Fibroblast of upper back skin (primary cell): Measurements from ENCODE around the gene CDCA4.

ENCODE experiments used
- DNase-seq: peaks from one replicate; pipeline ENCODE4 v3.0.0-alpha.2; 2013

CDCA4 gene

GRCh38 chr14:104984056-104984894, 36.6 kb downstream of the CDCA4 start:
- DNase-seq = no peak

DNA sequence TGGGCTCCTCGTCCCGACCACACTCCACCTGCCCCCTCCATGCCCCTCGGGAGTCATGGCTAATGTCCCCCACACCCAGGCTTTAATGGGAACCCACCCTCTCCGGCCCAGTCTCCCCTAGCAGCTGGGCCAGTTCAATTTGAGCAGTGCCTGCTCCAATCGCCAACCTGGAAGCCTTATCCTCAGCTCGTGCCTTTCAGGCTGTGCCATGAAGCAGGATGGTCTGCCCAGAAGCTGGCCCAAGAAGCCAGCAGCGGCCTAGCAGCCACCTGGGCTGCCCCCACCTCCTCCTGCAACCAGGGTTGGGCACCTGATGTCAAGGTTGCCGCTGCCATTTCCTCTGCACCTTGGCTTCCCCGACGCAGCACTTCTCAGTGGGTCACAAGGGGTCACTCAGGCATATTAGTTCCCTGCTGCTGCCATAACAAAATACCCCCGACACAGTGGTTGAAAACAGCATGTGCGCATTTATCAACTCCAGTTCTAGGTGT, 37.6 kb downstream of the CDCA4 start:
- no peak for DNase-seq

DNA sequence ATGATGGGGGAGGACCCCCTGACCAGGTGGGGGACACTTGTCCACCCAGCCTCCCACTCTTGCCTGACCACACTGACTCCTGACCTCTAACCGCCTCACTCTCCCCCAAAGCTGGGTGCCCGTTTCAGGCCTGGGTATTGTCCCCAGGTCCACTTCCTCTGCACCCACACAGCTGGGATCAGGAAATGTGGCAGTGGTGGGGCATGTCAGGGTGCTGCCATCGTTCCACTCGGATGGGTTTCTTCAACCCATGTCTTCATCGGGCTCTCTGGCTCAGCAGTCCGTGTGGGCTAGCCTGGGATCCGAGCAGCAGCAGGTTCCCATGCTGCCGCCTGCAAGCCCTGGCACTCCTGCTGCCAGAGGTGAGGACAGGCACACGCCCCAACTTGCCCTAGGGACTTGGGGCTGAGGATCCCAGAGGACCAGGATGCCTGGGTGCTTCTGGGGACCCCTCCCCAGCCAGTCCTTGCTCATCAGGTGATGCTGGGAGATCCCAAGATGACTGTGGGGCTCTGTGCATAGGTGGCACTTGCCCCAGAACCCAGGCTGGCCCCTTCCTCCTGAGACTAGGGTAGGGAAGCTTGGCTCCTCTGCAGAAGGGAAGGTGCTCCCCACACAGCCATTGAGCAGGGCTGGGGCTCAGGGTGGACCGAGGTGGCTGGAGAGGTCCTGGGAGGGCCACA, 38.2 kb downstream of the CDCA4 start:
- DNase-seq = no peak

- no peak for DNase-seq
Observed at GRCh38 chr14:104981699-104982541, 39.0 kb downstream of the CDCA4 start.

GRCh38 chr14:104980611-104981531, 40.0 kb downstream of the CDCA4 start:
- DNase-seq = no peak

DNA sequence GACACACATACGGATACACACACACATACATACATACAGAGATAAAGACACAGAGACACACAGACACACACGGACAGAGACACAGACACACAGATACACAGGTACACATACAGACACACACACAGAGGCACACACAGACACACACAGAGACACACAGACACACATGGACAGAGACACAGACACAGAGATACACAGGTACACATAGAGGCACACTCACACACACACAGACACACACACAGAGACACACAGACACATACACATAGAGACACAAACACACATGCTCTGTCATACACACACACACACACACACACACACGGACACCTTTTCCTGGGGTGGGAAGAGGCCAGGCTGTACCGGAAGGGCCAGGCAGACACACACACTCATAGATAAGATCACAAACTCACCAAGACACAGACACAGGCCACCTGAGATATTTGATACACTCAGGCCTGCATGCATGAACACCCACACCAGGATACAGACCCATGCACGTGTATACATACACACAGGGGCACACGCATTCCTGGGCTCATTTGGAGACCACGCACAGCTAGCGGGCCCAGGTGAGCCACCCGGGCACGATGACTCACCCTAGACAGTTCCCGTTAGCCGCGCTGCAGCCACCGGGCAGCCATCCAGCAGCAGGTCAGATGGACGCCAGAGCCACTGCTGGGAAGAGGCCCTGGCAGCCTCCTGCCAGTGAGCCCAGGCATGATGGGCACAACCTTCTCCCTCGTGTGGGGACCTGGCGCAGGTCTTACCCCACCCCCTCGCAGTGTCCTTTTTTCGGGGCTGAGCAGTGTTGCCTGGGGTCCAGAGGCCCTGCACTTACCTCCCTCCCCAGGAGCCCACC, 40.9 kb downstream of the CDCA4 start:
- DNase-seq = no peak

GRCh38 chr14:104978746-104979691, 41.9 kb downstream of the CDCA4 start:
- no peak for DNase-seq

DNA sequence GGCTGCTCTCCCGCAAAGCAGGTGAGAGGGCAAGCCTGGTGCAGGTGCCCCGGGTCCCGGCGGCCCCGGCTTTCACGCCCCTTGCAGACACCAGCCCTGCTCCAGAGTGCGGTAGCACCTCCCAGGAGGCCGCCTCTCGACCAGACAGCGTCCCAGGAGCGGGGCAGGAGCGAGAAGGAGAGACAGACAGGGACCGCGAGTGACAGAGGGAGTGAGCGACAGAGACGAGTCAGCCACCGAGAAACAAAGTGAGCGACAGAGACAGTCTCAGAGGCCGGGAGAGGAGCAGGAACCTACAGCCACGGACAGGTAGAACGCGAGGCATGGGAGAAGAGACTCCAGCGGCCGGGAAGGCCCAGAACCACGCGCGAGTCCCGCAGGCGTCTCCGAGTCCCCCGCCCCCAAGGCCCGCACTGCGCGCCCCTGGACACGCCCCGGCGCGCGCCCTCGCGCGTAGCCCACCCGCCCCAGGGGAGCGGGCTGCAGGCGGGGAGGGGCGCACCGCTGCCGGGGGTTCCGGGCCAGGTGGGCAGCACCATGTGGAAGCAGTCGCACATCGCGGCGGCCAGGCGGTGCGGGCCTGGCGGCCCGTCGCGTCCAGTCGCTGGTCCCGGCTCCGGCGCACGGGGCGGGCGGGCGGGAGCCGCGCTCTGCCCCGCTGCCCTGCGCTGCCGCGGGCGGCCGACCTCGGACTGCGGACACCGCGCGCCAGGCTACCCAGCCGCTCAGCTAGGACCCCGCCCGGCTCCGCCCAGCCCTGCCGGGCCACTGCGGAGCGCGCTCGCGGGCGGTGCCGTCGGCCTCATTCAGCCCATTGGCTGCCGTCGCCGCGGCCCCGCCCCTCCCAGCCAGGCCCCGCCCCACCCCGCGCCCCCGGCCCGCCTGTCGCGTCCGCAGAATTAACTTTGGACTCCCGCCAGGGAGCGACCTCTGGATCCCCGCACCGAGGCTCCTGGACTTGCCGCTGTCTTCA, 42.9 kb downstream of the CDCA4 start, which contains the start of gene AHNAK2:
TSS of gene AHNAK2 (minus strand) at position 694 of the 973 bp plus-strand sequence. CDS start at position 557, 137 bp downstream.
- peak; percentile 72 for DNase-seq

- DNase-seq = no peak
Observed at GRCh38 chr14:104977008-104977680, 43.7 kb downstream of the CDCA4 start.

- DNase-seq = peak; percentile 68
Observed at GRCh38 chr14:104976198-104977007, 44.5 kb downstream of the CDCA4 start.

DNA sequence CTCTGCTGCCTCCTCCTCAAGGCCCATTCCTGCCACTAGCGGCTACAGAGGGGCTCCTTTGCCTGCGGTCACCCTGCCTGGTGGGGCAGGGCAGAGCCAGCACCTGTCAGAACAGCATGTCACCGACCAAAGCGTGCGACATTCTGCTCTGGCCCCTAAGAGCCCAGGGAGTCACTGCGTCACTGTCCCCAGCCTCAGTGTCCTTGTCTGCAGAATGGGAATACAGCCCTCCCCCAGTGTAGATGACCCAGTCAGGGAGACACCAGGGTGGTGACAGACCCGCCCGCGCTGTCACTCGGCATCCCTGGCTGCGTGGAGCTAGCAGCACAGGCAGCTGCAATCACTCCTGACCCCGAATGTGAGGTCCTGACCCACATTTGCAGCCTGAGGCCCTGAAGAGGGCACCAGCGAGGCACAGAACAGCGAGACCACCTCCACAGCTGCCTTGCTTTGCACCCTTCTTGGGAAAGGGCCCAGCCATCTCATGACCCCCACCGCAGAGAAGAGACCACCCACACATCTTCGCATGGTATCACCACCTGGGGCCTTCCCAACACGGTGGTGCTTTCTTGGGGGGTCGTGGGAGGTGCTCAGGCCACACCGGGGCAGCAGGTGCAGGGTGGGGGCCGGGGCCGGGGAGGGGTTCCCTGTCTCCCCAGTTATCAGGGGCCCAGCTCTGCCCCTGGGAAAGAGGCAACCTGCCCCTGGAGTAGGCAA, 45.2 kb downstream of the CDCA4 start:
- DNase-seq = no peak

DNA sequence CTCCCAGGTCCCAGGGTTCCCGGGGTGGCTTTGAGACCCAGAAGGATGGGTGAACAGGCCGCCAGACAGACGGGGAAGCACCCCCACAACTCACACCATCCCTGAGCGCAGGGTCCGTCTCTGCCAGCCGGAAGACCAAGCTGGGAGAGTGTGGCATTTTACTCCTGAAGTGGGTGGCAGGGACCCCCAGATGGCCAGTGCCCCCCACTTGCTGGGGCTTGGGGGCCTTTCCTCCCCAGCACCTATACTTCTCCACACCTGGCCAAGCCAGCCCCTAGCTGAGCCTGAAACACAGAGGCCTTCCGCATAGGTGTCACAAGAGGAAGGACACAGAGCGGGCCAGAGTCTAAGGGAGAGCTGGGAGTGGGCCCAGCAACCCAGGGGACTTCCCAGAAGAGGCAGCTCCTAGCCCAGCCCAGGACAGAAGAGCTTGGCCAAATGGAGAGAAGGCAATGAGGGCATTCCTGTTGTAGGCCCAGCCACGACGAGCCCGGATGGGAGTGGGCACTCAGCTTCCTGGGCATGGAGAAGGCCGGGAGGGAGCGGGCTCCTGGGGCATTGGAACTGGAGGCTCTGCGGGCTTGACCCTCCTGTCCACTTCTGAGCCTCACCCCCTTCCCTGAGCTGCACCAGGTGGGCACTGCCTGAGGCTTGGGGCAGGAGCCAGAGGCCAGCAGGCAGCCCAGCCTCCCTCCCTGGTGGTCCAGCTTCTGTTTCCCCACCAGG, 46.1 kb downstream of the CDCA4 start:
- DNase-seq = no peak

GRCh38 chr14:104974146-104974541, 46.7 kb downstream of the CDCA4 start:
- DNase-seq = no peak

DNA sequence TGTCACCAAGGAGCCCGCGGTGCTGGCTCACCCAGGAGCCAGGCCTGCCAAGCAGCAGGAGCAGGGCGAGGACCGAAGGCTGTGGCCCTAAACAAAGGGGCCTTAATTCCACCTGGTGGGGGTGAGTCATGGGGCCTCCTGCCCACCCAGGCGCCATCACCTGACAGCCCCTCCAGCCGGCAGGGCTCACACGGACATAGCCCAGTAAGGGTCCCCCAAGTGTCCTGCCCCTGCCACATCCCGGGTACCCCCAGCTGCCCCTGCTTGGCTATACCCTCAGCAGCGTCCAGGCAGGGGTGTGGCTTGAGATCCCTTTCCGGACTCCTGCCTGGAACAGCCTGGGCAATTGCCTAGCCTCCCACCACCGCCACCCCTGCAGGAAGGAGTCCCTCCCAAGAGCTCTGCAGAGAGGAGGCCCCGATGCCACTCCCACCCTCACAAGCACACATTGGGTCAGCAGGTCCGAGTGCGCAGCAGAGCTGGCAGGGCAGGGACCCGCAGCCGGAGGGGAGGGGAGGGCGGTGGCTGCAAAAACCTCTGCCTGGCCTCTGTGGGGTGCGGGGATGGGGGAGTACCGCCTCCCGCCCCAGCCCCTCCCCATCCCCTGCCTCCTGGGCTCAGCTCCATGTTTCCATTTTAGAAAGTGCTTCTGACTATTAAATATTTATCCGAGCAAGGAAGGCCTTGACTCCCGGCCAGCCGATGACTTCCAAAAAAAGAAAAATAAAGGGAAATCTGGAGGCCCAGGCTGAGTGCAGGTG, 47.3 kb downstream of the CDCA4 start:
- peak; percentile 73 for DNase-seq

DNA sequence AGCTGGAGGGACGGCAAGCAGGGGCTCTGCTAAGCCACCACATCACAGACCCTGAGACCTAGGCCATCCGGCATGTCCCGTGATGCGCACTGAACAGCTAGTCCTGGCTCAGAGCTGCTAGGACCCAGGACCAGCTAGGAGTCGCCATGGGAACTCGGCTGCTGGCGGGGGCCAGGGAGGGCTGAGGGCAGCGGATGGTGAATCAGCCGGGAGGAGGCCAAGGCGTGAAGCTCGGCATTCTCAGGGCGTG, 47.8 kb downstream of the CDCA4 start:
- peak; percentile 95 for DNase-seq
